HG03139 (cell line): ENCODE measurements around the gene PHACTR2.

Experiments used
- ATAC-seq: cut with Tn5 transposase; IDR thresholded peaks from one replicate; pipeline ENCODE4 v1.9.1; 2021; ENCODE audit not compliant: unreplicated experiment

PHACTR2 gene

DNA sequence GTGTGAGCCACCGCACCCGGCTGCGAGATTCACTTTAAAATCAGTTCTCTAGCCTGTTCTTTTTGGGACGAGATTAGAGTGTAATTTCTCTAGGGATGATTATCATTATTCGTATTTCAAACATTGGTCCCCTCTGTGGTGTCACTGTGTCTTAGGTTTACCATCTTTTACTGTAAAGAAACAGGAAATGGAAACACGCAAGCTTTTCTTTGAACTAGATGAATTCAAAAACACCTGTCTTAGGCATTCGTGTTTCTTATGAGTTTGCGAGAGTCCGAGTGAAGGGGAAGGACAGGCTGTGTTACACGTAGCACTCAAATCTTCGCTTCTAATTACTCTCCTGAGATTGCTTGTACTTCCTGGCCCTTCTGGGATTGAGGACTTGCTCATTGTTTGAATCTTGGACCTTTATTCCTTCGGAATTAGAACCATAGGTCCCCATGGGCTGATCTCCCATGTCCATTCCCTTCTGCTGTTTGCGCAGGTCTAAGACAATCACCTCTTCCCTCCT is 61.6 kb downstream of the PHACTR2 start:
- no peak for ATAC-seq

DNA sequence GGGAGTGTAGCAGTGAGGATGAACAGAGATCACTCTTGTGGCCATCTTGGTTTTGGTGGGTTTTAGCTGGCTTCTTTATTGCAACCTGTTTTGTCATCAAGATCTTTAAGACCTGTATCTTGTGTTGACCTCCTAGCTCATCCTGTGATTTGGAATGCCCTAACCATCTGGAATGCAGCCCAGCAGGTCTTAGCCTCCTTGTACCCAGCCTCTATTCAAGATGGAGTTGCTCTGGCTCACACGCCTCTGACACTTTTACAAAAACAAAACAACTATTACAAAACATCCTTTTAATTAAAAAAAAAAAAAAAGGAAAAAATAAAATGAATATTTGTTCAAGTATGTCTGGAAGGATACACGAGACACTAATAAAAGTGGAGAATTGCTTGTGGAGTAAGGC is 62.4 kb downstream of the PHACTR2 start:
- no peak for ATAC-seq

- no peak for ATAC-seq
Measured at GRCh38 chr6:143741480-143741879, 63.7 kb downstream of the PHACTR2 start.

DNA sequence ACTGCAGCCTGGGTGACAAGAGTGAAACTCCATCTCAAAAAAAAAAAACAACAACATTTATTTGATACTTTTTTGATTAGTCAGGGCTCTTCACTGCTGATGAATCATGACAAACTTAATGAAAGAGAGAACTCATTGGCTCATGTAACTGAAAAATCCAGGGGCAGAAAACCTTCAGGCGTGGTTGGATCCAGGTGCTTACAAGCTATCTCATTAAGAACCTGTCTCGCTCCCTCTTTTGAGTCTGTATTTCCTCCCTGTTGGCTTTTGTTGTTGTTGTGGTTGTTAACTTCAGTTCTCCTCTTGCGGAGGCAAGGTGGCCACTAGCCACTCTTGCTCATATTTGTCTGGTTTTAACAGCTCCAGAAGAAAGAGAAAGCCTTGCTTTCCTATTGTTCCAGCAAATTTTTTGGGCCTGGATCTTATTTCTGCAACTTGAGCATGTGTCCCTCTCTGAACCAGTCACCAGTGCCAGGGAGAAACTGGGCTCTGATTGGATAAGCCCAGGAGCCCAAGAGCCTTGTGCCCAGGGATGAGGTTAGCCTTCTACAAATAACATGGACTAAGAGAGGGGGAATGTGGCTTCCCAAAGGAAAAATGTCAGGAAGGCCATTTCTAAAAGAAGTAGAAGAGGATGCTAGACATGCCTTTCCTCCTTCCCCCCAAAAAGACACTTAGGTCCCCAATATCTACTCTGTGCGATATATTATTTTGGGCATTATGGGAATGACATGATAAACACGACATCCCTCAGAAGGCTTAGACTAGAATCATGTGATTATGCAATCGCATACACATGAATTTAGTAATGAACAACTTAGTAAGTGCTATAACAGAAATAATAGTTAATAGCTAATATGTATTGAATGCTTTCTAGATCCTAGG is 64.5 kb downstream of the PHACTR2 start:
- no peak for ATAC-seq

- ATAC-seq: no peak
Measured at GRCh38 chr6:143742955-143743255, 65.1 kb downstream of the PHACTR2 start.

GRCh38 chr6:143743301-143744166 is 65.8 kb downstream of the PHACTR2 start:
- ATAC-seq: no peak

GRCh38 chr6:143744551-143745165 is 66.9 kb downstream of the PHACTR2 start:
- ATAC-seq: no peak

GRCh38 chr6:143745166-143746133 is 67.7 kb downstream of the PHACTR2 start:
- no peak for ATAC-seq

- no peak for ATAC-seq
Measured at GRCh38 chr6:143746202-143747119, 68.7 kb downstream of the PHACTR2 start.

GRCh38 chr6:143747347-143747842 is 69.6 kb downstream of the PHACTR2 start:
- ATAC-seq: no peak

DNA sequence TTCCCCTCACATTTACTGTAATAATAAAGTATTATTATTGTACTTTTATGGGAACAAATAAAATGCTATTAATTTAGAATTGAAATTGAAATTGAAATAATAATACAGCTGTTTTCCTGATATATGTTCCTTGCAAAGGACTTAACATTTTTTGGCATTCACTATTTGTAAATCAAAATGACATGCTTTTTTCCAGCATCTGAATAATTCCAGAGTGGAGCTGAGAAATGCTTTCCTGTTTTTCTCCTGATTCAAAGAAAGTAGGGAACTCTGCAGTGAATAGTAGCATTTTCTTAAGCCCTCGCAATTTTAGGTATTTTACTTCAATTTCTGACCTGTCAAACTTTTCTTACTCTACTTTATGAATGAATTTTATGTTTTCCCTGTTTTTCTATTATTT is 72.1 kb downstream of the PHACTR2 start:
- no peak for ATAC-seq

DNA sequence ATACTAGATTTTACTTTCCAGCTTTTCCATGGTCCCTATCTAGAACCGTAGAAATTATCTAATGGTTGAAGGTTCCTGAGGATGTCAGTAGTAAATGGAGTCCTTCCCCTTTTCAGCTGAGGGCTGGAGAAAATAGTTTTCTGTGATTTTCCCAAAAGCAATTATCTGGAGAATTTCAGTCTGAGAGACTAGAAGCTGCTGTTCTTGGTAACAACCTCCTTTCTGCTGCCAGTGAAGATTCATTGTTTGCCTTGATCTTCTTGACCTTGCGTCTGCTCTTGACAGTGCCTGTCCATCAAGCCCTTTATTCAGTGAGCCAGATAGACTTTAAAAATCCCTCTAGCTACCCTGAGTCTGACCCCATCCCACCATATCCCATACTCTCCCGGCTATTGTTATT is 73.1 kb downstream of the PHACTR2 start:
- no peak for ATAC-seq

- no peak for ATAC-seq
Measured at GRCh38 chr6:143752459-143752858, 74.7 kb downstream of the PHACTR2 start.

DNA sequence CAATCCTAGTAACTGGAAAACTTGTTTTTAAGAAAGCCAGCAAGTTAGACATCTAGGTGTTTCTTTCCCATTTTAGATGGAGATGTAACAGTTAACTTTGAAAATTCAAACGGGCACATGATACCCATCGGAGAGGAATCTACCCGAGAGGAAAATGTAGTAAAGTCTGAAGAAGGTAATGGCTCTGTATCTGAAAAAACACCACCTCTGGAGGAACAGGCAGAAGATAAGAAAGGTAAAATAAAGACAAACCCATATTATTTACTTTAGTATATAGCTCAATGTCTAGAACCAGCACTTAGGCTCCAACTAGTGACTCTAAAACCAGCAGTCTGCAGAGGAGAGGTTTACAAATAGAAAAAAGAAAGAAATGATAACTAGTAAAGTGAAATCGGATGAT is 75.9 kb downstream of the PHACTR2 start:
- no peak for ATAC-seq

DNA sequence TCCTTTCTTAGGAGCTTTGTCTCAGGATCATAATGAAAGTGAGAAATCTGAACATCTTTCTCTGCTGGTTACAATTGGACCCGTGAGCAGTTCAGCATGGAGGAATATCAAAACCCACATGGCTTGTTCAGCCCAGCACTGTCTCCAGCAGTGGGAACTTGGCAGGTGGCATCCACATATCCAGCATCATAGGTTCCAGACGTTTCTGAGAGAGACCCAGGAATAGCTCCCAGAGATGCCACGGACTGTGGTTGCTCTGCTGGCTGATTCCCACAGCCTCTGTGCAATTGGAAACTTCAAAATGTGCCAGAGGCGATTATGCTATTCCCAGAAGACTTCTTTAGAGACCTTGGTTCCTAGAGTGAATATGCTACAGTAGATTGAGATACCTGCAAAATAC is 76.4 kb downstream of the PHACTR2 start:
- no peak for ATAC-seq

GRCh38 chr6:143755301-143755744 is 77.6 kb downstream of the PHACTR2 start:
- ATAC-seq: no peak

GRCh38 chr6:143757346-143757832 is 79.6 kb downstream of the PHACTR2 start:
- ATAC-seq: no peak

- no peak for ATAC-seq
Measured at GRCh38 chr6:143758551-143758950, 80.8 kb downstream of the PHACTR2 start.

DNA sequence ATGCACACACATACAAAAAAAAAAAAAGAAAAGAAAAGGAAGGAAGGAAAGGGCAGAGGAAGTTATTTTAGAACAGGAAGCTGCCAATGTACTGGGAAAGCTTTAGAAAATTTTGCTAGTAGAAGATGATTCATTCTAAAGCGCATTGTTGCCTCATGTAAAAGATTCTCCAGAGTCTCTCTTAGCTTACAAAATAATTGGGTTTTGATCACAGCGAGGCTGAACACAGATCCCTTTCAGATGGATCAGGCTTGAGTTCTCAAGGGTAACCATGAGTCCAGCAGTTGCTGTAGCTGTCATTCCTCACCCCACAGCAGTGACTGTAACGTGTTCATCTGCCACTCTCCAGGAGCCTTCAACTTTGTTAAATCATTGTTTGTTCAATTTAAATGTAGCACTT is 81.9 kb downstream of the PHACTR2 start:
- no peak for ATAC-seq
